ENCODE measurements around the gene CD248.
A peak's percentile ranks its signal among the peaks of the same experiment; 100 is the strongest.
"Not testable (repeated sequence)": the region's sequence is repeated elsewhere in the genome, so short reads cannot be mapped to it uniquely, and the experiment has no call there.

The CD248 gene

DNA sequence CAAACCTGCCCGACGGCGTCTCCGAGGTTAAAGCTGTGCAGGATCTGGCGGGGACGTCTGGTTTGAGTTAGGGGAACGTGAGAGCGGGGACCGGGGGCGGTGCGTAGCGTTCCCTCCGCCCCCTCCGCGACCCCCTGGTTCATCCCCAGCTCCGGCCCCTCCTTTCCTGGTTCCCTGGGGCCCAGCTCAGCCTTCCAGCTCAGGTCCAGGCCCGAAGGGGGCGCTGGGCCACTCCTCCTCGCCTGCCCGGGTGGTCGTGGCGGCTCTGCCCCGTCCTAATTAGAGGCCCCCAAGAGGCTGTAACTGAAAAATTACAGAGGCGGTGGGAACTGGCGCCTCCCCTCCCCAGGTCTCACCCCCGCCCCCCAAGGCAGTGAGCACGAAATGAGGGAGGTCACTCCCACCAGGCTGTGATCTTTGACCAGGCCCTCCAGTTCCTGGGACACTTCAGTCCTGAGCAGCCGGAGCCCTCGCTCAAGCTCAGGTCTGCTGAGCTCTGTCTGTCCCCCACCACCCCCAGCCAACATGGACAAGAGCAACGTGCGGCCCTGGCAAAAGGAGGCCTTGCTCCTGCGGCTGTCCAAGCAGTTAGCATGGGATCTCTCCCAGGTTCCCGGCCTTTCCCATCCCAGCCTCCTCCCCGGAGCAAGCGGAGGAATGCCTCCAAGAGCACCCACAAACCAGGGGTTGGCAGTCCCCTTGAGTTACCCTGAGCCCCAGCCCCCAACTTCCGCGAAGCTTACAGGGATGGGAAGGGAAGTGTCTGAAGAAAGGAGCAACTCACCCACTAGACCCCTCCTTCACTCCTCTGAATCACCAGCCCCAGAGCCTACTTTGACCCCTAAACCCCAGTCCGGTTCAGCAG lies 3.3 kb downstream of the CD248 start:
- no peak for DNase-seq (ENCODE audit: low spot score)

DNA sequence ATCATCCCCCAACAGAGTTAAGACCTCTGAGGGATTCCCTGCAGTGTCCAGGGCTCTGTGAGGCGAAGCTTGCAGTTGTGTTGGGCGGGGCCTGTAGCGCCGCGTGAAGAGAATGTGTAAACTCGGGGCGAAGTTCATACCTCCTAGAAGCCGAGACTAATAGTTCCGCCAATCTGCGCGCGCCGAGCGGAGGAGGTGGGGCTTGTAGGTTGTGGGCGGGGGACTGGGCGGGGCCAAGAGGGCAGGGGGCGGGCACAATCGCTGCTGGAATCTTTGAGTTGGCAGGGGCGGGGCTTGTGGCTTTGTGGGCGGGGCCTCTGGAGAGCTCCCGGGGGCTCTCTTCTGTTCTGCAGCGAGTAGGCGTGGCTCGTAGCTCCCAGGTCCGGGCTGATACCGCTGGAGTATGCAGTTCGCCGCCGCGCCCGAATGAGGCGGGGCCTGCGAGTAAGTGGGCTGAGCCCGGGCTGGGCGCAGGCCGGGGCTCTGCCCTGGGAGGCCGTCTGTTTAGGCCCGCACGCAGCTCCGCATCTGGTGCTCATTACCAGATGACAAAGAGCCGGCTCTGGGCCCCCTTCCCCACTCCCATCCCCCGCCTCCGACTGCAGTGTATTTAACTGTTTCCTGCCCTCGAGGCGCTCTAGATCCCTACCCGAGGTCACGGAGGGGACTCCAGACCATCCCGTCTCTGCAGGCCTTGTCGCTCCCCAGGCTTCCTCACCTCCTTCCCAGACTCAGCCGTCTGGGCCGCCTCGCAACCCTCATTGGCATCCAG lies 4.1 kb downstream of the CD248 start:
- peak; percentile 100 for DNase-seq (ENCODE audit: low spot score)

DNA sequence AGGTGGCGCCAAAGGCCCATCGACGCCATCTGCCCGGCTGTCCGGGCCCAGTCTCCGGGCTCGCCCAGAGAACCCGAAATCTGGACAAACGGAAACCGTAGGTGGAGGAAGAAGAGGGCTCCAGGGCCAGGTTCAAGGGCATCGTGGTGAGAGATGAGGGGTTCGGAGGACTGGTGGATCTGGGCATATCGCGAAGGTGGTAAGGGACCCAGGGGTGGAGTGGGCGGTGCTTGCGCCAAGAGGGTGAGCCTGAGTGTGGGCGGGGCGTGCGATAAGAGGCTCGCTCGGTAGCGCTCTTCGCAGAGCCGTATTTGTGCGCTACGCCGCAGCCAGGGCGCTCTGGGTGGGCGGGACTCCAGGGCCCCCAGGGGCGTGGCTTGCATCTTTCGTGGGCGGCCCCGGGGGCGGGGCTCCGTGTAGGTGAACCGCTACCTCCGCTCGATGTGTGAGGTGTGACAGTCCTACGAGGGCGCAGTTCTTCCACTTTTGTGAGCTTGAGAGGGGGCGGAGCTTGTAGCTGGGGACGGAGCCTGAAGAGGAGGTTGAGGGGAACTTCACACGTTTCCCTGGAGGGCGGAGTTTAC lies 4.8 kb downstream of the CD248 start:
- peak; percentile 100 for DNase-seq (ENCODE audit: low spot score)

DNA sequence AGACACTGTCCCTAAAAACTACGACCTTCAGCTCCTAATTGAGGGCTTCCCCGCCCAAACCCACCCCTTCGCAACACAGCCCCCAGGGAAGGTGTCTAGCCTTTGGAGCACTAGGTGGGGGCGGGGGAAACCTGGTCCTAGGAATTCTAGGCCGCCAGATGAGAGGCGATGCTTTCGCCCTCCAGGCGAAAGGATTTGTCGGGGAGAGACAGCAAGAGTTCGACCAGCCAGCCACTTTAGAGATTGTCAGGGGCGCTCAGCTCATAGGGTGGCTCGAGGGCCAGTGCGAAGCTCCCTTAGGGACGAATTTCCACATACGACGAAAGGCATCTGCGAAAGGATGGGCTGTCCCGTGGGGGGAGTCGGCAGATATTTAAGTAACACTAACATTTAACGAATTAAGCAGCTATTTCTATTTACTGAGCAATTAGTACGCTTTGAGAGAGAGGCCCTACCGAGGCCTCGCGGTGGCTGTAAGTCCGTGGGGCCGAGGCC lies 5.3 kb downstream of the CD248 start:
- no peak for DNase-seq (ENCODE audit: low spot score)

DNA sequence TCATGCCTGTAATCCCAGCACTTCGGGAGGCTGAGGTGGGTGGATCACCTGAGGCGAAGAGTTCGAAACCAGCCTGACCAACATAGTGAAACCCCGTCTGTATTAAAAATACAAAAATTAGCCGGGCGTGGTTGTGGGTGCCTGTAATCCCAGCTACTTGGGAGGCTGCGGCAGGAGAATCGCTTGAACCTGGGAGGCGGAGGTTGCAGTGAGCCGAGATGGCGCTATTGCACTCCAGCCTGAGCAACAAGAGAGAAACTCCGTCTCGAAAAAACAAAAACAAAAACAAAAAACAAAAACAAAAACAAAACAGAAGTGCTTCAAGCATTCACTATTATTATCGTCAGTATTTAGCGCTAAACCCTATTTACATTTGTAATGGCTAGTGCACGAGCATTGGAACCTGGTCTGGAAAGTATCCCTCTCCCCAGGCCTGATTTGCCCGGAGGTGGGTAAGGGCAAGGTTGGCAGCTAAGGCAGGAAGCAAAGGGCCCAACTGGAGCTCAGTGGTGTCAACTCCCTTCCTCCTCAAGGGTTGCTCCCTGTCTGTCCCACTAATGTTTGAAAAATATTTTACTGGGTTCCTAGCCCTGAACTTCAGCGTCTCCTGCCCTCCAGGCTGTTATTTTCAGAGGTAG lies 5.9 kb downstream of the CD248 start:
- not testable (repeated sequence) for DNase-seq (ENCODE audit: low spot score)

DNA sequence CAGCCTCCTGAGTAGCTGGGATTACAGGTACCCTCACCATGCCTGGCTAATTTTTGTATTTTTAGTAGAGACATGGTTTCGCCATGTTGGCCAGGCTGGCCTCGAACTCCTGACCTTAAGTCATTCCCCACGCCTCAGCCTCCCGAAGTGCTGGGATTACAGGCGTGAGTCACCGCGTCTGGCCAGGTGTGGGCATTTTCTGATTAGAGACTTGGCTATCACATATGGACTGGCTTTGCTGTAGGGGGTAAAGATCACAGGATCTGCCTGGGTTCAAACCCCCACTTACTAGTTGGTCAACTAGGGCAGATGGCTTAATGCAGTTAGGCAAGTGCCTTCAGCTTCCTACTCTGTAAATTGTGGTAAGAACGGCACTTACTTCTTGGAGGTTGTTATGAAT lies 6.5 kb downstream of the CD248 start:
- no peak for DNase-seq (ENCODE audit: low spot score)

DNA sequence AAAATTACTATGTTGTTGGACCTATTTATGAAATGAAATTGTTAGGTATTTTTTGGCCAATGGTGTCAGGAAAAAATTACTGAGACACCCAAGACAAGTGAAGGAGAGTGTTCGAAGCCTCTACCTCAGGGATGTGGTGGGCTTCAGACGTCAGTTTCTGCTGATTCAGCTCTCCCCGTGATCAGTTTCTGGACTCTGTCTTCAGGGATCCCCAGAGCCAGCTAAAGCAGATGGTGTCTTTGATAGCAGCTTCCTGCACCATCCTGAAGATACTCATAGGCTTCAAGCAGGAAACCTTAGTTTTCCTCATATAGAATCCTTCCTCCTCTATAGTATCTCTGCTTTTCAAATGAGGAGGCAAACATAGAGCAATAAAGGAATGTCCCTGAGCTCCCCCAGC lies 7.4 kb downstream of the CD248 start:
- DNase-seq (ENCODE audit: low spot score): no peak

DNA sequence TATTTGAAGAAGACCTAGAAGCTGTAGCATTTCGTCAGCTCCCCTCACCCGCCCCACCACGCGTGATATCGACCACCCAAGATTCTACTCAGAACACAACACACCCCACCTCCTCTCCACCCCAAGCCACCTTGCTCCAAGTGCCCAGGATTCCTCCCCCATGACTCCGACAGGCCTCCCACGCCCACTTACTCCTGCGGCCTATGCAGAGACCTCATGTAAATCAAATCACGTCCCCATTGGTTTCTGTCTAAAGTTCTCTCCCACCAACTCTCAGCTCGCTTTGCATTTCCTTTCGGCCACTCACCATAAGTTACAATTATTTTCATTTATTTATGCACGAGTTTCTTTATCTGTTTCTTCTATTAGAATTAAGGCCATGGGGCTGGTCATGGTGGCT lies 14.2 kb downstream of the CD248 start:
- no peak for DNase-seq (ENCODE audit: low spot score)

DNA sequence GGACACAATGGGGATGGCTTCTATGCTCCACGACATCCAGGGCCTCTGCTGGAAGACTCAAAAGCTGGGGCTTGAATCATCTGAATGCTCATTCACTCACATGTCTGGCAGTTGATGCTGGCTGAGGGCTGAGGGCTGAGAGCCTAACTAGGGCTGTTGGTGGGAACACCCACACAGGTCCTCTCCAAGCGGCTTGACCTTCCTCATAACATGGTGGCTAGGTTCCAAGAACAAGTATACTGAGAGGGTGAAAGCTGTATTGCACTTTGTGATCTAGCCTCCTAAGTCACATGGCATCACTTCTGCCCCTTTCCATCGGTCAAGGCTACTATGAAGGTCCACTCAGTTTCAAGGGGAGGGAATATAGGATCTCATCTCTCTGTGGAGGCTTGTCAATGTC lies 17.7 kb downstream of the CD248 start:
- no peak for DNase-seq (ENCODE audit: low spot score)

DNA sequence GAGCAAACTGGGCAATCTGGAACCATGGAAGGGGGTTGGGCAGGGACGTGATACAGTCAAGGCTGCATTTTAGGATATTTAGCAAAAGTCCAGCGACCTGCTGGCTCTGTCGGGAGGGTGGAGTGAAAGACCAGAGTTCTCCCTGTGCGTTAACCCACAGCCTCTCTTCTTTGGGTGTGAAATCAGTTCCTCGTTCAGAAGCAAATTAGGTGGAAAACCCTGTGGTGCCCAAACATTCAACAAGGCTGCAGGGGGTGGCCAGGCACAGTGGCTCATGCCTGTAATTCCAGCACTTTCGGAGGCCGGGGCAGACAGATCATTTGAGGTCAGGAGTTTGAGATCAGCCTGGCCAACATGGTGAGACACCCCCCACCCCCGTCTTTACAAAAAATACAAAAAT lies 19.2 kb downstream of the CD248 start:
- DNase-seq (ENCODE audit: low spot score): no peak

DNA sequence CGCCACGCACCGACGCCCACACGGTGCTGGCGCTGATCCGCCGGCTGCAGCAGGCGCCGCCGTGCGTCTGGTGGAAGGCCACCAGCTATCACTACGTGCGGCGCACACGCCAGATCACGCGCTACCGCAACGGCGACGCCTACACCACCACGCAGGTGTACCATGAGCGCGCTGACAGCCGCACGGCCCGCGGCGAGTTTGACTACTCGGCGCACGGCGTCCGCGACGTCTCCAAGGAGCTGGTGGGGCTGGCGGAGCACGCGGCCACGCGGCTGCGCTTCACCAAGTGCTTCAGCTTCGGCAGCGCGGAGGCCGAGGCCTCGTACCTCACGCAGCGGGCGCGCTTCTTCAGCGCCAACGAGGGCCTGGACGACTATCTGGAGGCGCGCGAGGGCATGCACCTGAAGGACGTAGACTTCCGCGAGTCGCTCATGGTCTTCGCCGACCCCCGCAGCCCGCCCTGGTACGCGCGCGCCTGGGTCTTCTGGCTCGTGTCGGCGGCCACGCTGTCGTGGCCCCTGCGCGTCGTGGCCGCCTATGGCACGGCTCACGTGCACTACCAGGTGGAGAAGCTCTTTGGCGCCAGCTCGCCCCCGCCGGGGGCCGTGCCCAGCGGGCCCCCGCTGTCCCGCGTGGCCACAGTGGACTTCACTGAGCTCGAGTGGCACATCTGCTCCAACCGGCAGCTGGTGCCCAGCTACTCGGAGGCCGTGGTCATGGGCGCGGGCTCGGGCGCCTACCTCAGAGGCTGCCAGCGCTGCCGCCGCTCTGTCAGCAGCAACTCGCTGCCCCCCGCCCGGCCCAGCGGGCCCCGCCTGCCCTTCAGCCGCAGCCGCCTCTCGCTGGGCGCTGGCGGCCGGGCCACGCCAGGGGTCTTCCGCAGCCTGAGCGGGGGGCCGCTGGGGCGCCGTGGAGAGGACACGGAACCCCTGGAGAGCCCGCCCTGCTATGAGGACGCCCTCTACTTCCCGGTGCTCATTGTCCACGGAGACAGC lies 21.9 kb downstream of the CD248 start:
- DNase-seq (ENCODE audit: low spot score): no peak

DNA sequence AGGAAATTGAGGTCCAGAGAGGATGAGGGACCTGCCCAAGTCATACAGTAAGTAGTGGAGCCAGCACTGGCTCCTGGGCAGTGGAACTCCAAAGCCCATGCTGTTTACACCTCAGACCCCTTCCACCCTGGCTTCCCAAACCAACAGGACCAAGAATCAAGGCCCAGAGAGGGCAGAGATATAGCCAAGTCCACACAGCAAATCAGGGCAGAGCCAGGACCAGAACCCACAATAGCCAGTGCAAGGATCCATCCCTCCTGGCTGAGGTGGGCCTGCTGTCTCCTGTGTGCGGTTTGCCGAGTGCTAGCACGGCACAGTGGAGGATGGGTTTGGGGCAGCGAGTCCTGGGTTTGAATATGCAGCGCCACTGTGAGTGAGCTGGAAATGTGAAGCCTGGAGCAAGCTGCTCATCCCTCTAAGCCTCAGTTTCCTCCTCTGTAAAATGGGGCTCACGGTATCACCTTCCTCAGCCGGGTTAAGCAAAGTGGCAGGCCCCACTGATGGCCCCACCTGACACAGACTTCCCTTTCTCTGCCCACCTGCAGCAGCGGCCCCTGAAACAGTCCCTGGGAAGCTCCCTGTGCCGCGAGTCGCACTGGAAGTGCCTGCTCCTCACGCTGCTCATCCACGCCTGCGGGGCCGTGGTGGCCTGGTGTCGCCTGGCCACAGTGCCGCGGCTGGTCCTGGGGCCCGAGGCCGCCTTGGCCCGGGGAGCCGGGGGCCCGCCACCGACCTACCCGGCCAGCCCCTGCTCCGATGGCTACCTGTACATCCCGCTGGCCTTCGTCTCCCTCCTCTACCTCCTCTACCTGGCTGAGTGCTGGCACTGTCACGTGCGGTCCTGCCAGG lies 22.8 kb downstream of the CD248 start:
- no peak for DNase-seq (ENCODE audit: low spot score)

DNA sequence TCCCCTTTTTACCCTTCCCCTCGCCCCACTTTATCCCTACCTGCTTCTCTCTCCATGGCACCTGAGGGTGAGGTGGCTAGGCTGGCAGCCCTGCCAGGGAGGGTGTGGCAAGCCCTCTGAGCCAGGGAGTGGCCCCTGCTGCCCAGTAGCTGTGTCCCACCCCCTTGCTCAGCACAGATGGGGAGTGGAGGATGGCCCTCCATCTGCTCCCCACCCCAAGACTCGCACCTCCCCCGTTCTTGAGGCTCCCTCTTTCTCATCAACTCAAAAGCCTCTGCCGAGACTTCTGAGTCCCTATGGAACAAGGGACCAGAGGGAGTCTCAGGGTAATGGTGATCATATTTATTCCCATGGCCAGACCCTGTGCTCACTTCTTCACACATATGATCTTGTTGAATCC lies 23.5 kb downstream of the CD248 start:
- DNase-seq (ENCODE audit: low spot score): no peak

DNA sequence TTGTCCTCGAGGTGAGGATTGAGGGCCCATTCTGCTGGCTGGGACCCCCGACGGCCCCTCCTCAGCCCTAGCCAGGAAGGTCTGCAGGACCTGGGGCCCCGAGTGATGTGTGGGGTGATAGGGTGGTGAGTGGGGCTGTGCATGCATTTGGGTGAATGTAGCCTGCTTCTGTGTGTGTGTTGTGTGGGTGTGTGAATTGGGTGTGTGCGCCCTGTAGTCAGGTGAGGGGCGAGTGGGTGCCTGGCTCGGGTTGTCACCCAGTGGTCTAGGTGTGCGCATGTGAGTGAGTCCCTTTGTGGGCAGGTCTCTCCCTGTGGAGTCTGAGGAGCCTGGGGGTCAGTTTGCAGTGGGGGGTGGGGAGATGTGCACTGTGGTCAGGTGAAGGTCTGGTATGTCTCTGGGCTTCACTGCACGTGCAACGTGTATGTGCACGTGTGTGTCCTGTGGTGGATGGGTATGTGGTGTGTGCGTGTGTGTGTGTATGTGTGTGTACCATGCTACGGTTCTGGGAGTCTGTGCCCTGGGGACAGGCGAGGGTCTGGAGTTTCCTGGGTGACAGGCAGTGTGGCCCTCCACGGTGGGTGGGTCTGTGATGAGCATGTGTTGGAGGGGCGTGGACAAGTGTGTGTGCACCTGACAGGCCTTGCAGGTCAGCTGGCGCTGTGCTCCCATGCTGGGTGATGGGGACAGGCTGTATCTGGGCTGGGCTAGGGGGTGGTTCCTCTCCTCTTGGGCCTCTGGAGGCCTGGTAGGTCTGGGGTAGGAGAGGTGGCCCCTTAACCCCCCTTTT lies 24.1 kb downstream of the CD248 start:
- DNase-seq (ENCODE audit: low spot score): no peak

DNA sequence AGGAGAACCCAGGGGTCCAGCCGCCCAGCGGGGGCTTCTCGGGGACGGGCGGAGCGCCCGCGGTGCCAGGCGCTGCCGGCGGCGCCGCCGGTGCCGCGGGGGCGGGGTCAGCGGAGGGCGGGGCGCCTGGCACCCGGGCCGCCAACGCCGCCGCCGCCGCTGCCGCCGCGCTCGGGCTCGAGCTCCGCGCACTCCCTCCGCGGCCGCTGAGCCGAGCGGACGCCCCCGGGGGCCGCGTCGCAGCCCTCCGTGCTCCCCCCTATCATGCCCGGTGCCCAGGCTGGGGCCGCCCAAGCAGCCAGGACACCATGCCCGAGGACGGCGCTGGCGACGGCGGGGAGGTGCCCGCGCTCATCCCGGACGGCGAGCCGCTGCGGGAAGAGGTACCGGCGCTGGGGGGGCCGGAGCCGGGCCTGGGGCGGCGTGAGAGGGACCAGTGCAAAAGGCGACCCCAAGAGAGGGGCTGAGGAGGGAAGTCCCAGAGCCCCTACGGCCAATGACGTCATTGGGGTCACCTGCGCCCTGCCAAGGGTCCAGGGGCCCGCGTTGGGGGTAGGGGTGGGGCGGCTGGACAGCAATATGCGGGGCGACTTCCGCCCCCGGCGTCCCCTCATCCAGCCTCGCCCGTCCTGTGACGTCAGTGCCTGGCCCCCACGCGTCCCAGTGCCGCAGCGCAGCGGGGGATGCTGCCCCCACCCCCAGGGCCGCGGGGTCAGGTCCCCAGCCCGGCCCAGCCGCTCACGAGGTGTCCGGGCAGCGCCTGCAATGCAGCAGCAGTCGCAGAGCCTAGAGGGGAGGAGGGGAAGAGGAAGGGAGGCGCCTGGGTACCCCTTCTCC lies 24.9 kb downstream of the CD248 start, which contains the start of gene TMEM151A:
Gene TMEM151A (plus strand): TSS at position 189 of the 837 bp plus-strand sequence. CDS start 120 bp downstream, at position 309.
- DNase-seq (ENCODE audit: low spot score): peak; percentile 97

DNA sequence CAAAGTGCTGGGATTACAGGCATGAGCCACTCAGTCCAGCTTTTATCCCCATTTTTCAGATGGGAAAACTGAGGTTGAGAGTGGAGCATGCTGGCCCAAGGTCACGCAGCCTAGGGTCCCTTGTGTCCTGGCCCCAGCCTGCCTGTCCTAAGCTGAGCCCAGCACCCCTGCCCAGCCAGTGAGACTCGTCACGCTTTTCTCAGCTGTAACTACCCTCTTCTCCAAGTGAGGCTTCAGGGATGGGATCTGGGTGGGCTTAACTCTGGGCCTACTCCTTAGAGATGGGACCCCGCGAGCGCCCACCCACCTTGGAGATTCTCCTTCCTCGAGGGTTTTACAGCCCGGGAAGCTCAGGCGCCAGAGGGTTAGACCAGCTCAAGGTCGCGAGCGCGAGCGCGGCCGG lies 25.5 kb downstream of the CD248 start:
- peak; percentile 85 for DNase-seq (ENCODE audit: low spot score)

DNA sequence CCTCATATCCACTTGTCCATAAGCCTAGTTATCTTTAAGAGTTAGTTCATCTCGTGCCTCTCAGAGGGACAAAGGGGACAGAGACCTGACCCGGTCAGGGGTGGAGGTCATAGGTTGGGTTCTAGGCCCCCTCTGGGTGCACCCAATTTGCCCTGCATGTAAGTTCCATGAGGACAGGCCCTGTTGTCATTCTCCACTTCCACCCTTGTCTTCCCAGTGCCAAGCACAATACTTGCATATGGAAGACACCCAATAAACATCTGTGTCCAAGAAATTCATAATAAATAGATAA lies 26.6 kb downstream of the CD248 start:
- no peak for DNase-seq (ENCODE audit: low spot score)

DNA sequence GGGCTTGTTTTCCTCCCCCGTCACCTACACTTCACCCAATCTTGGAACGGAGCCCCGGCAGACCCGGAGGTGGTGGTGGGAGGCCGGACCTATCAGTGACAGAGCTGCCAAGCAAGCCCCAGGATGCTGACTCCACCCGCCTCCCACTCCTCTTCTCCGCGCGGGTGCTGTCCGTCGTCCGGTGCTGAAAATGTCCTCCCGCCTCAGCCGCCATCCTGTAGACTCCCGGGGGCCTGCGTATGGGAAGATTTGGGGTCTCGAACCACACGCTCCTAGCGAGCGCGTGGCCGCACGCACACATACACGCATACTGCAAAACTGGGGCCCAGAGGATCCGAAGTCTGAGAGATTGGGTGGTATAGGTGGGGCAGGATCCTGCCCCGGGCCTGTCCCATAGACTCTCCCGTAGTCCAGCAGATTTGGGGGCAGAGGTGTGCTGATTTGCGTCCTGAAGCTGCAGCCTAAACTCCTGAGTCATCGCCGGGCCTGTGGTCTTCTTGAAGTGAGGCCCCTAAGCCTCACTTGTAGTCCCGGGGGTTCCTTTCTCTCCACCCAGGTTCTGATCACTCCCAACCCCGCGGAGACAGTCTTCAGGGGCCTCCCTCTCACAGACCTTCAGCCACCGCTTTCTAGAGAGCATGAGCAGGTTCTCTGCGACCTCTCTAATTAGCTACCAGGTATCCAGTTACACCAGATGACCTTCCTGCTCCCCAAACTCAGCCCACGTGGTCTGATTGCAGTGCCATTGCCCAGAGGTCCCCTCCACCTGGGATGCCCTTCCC lies 27.1 kb downstream of the CD248 start:
- DNase-seq (ENCODE audit: low spot score): peak; percentile 100

Measured in HuH-7.5 (cell line).